HepG2 (cell line): ENCODE measurements around the gene GJE1. TPM values are rescaled to one million over a fixed set of nuclear protein-coding genes. Genes with fewer than 3 reads are reported as not detected.

ENCODE experiments used
- ATAC-seq: fragments of 200-7000 bp; cut with Tn5 transposase; 3 replicates; pipeline ENCODE4 v1.9.1; 2020; ENCODE audit warnings: mild to moderate bottlenecking, moderate library complexity
- BruUV-seq: library from RNA; stranded (reverse); fragments of 400-500 nt; replicated peaks from 2 replicates; lab custom pipeline; 2021; lab: Mats Ljungman, UMichigan
- CTCF ChIA-PET: fragments of 300-600 bp; formaldehyde crosslinking; extraction: SDS; loops from one replicate; lab custom pipeline; 2021; ENCODE audit warnings: low total read pairs, inconsistent platforms, low intra/inter-chr PET ratio; lab: Yijun Ruan, JAX
- POLR2A ChIA-PET: fragments of 350-600 bp; sonication (Branson Sonifier 250); formaldehyde crosslinking; loops from one replicate; lab custom pipeline; 2020; ENCODE audit warnings: antibody characterized with exemption, inconsistent platforms; lab: Yijun Ruan, JAX
- DNase-seq: peaks from one replicate; pipeline ENCODE4 v3.0.0-alpha.2; 2015; ENCODE audit warnings: low spot score
- FAIRE-seq: peaks from 3 replicates; lab custom pipeline; 2011; peaks lifted over from hg19 to GRCh38; lab: Jason Lieb, UNC
- H2AFZ ChIP-seq: one replicate; pipeline ENCODE4 v1.6.1; 2011; ENCODE audit warnings: low read length, inconsistent platforms
- H3K27ac ChIP-seq: fragments of 300-600 bp; 3 replicates; pipeline ENCODE4 v1.8.0; 2011; ENCODE audit warnings: mixed run types, mild to moderate bottlenecking, mixed read lengths, low read length, inconsistent platforms; ENCODE audit not compliant: insufficient read depth; ENCODE audit errors: extremely low read length
- H3K27me3 ChIP-seq, 2 experiments: fragments of 200-600 bp in 1 of 2; 2 replicates in 1 of 2; 3 replicates in 1 of 2; pipeline versions ENCODE4 v1.6.0 to v1.8.0; 2011; ENCODE audit warnings: low read length in 2 of 2, mild to moderate bottlenecking in 2 of 2, moderate library complexity in 2 of 2, inconsistent platforms in 1 of 2; ENCODE audit not compliant: insufficient read depth in 2 of 2, control insufficient read depth in 1 of 2
- H3K36me3 ChIP-seq, 2 experiments: fragments of 200-600 bp in 1 of 2; replicated peaks in 1 of 2; 2 replicates in 1 of 2; 3 replicates in 1 of 2; pipeline versions ENCODE4 v1.5.1 to v1.8.0; 2011; ENCODE audit warnings: low read length in 2 of 2, inconsistent platforms in 1 of 2; ENCODE audit not compliant: insufficient read depth in 2 of 2, control insufficient read depth in 1 of 2
- H3K4me1 ChIP-seq: 2 replicates; pipeline ENCODE4 v1.5.1; 2012; ENCODE audit warnings: low read length, inconsistent platforms; ENCODE audit not compliant: insufficient read depth
- H3K4me2 ChIP-seq: 2 replicates; pipeline ENCODE4 v1.6.0; 2011; ENCODE audit warnings: low read depth, low read length, inconsistent platforms
- H3K4me3 ChIP-seq, 3 experiments: fragments of 200-600 bp in 1 of 3; sonication (generic), shearing (Covaris generic) in 1 of 3; replicated peaks in 1 of 3; 2 replicates each; pipeline ENCODE4 v1.5.1; 2011 to 2016; ENCODE audit warnings: low read length in 3 of 3, inconsistent platforms in 2 of 3, low read depth in 2 of 3, mild to moderate bottlenecking in 2 of 3, control low read depth in 1 of 3, mixed read lengths in 1 of 3; ENCODE audit not compliant: insufficient read depth in 1 of 3
- H3K79me2 ChIP-seq: one replicate; pipeline ENCODE4 v1.6.1; 2011; ENCODE audit warnings: low read length, inconsistent platforms; ENCODE audit not compliant: insufficient read depth
- H3K9ac ChIP-seq: 2 replicates; pipeline ENCODE4 v1.6.0; 2011; ENCODE audit warnings: mild to moderate bottlenecking, low read depth, low read length, inconsistent platforms; ENCODE audit not compliant: insufficient read depth
- H3K9me3 ChIP-seq: 2 replicates; pipeline ENCODE4 v1.5.1; 2012; ENCODE audit warnings: mild to moderate bottlenecking, low read length
- H4K20me1 ChIP-seq: 2 replicates; pipeline ENCODE4 v1.6.0; 2011; ENCODE audit warnings: inconsistent platforms, mild to moderate bottlenecking, low read length, moderate library complexity; ENCODE audit not compliant: insufficient read depth
- DNMT3B ChIP-seq: conservative IDR thresholded peaks from 2 replicates; pipeline ENCODE4 v1.6.1; 2016; ENCODE audit warnings: missing biosample characterization, control low read depth
- FOSL2 ChIP-seq: sonication (generic); formaldehyde crosslinking; IDR thresholded peaks from 2 replicates; pipeline ENCODE4 v1.4.0; 2020; ENCODE audit warnings: missing genetic modification reagents
- GFI1 ChIP-seq: sonication (generic); formaldehyde crosslinking; IDR thresholded peaks from 2 replicates; pipeline ENCODE4 v1.5.0; 2020; ENCODE audit warnings: missing genetic modification reagents, mild to moderate bottlenecking, borderline replicate concordance
- HNF4A ChIP-seq: sonication (generic); formaldehyde crosslinking; IDR thresholded peaks from 2 replicates; pipeline ENCODE4 v1.4.0; 2020; ENCODE audit warnings: missing genetic modification reagents
- KDM4B ChIP-seq: sonication (generic); formaldehyde crosslinking; IDR thresholded peaks from 2 replicates; pipeline ENCODE4 v1.4.0; 2020; ENCODE audit warnings: missing genetic modification reagents
- KLF15 ChIP-seq: sonication (generic); formaldehyde crosslinking; IDR thresholded peaks from 2 replicates; pipeline ENCODE4 v1.8.1; 2023; ENCODE audit warnings: borderline replicate concordance, mild to moderate bottlenecking, inconsistent platforms, missing genetic modification reagents, mixed read lengths
- MXD1 ChIP-seq: sonication (generic); formaldehyde crosslinking; IDR thresholded peaks from 2 replicates; pipeline ENCODE4 v1.4.0; 2020; ENCODE audit warnings: mild to moderate bottlenecking, missing genetic modification reagents
- NCOA1 ChIP-seq: sonication (generic); formaldehyde crosslinking; IDR thresholded peaks from 2 replicates; pipeline ENCODE4 v1.9.0; 2021; ENCODE audit warnings: missing genetic modification reagents
- PLRG1 ChIP-seq: fragments of 450-650 bp; conservative IDR thresholded peaks from 2 replicates; pipeline ENCODE4 v1.6.1; 2016
- RELA ChIP-seq: sonication (generic); formaldehyde crosslinking; IDR thresholded peaks from 2 replicates; pipeline ENCODE4 v1.4.0; 2020; ENCODE audit warnings: missing genetic modification reagents
- SAFB2 ChIP-seq: sonication (generic); formaldehyde crosslinking; IDR thresholded peaks from 2 replicates; pipeline ENCODE4 v1.5.1; 2020; ENCODE audit warnings: missing genetic modification reagents, low read depth, mild to moderate bottlenecking, borderline replicate concordance
- ZBTB8A ChIP-seq: sonication (generic); formaldehyde crosslinking; IDR thresholded peaks from 2 replicates; pipeline ENCODE4 v1.4.0; 2020; ENCODE audit warnings: mild to moderate bottlenecking, low read depth, missing genetic modification reagents, borderline replicate concordance
- ZNF143 ChIP-seq: sonication (generic); formaldehyde crosslinking; IDR thresholded peaks from 2 replicates; pipeline ENCODE4 v1.4.0; 2020; ENCODE audit warnings: missing genetic modification reagents
- ZNF614 ChIP-seq: IDR thresholded peaks from 2 replicates; pipeline ENCODE4 v1.6.1; 2018; ENCODE audit warnings: missing biosample characterization, missing genetic modification reagents, inconsistent platforms, borderline replicate concordance
- ZNF619 ChIP-seq: sonication (generic); formaldehyde crosslinking; IDR thresholded peaks from 2 replicates; pipeline ENCODE4 v1.4.0; 2020; ENCODE audit warnings: mild to moderate bottlenecking, missing genetic modification reagents
- ZNF75D ChIP-seq: sonication (generic); formaldehyde crosslinking; IDR thresholded peaks from 2 replicates; pipeline ENCODE4 v1.8.1; 2023; ENCODE audit warnings: missing genetic modification reagents, mild to moderate bottlenecking, borderline replicate concordance
- ZNF780A ChIP-seq: sonication (generic); formaldehyde crosslinking; IDR thresholded peaks from 2 replicates; pipeline ENCODE4 v1.8.0; 2022; ENCODE audit warnings: mild to moderate bottlenecking, missing genetic modification reagents, moderate library complexity
- WGBS: methylation state at CpG from one replicate; pipeline ENCODE4 v1.1.6; 2017; ENCODE audit warnings: low lambda C conversion rate; 5-methylcytosine and 5-hydroxymethylcytosine counted together
- in situ Hi-C: cut with HindIII; loops from 2 replicates; pipeline ENCODE4 v1.10.0; 2017; ENCODE audit warnings: low pct_unique_long_range_greater_than_20kb; ENCODE audit not compliant: extremely low pct_ligation_motif_present
- intact Hi-C: fragments of 100-400 bp; cut with micrococcal nuclease; formaldehyde crosslinking; loops from one replicate; pipeline ENCODE4 v1.10.0; 2022; ENCODE audit not compliant: unreplicated experiment
- polyA plus RNA-seq, 8 experiments: library from polyadenylated mRNA; depleted of rRNA in 3 of 8; stranded (reverse) in 7 of 8; unstranded in 1 of 8; fragments of >200 nt; fragmentation: Illumina TruSeq in 4 of 8; extraction: Trizol in 4 of 8; gene quantifications; 2 replicates each; pipeline versions ENCODE4 v1.2.1 to v1.2.3, GENCODE V29; 2011 to 2016; ENCODE audit warnings: low read depth in 4 of 8, missing spikeins in 1 of 8, mixed read lengths in 1 of 8; ENCODE audit not compliant: insufficient read depth in 1 of 8
- total RNA-seq, 5 experiments: library from RNA; depleted of rRNA; stranded (reverse); fragments of >200 nt; fragmentation: Illumina TruSeq; extraction: Trizol; gene quantifications; 2 replicates each; pipeline ENCODE4 v1.2.3, GENCODE V29; 2016; ENCODE audit warnings: low read depth in 1 of 5
- TF ChIP-seq, protein P1 (sequence below): sonication (generic); formaldehyde crosslinking; IDR thresholded peaks from 2 replicates; pipeline ENCODE4 v1.5.0; 2020; ENCODE audit warnings: mild to moderate bottlenecking, missing genetic modification reagents
- TF ChIP-seq, protein P2 (sequence below): IDR thresholded peaks from 2 replicates; pipeline ENCODE4 v1.6.1; 2016; ENCODE audit warnings: missing biosample characterization, missing genetic modification reagents, low read depth

Gene GJE1
- total and polyA plus RNA-seq, 2 of the 13 experiments (the other 11 are each of a cell fraction or from before 2014, with no cell fraction given), result not detected

DNA sequence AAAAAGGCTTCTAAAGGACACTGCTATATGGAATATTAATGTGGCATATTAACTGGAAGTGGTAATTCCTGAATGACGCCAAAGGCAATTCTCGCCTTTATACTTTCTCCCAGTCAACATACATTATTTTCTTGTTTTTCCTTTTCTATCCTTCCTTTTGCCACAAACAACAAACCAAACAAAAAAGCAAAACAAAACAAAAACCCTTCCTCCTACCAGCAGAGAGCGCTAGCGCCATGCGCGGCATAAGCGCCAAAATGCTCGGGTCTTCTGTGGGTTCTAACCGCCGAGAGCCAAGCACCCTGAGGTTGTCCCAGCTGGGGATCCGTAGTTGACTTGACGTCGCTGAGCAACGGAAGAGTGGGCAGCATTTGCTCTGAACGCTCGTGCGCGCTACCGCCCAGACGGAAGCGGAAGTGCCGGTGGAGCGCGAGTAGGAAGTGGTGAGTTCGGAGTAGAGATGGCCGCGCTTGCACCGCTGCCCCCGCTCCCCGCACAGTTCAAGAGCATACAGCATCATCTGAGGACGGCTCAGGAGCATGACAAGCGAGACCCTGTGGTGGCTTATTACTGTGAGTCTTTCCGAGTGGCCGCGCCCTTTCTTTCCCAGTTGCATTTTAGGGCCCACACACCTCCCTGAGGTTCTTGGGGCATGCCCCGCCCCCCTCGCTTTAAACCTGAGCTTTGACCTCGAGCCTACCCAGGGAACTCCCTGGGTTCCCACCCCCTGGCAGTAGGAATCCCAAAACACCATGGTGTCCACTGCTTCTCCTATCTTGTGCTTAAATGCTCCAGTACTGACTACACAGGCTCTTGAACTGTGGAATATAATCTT is 14.3 kb downstream of the GJE1 start, which contains the start of the genes NMBR and VTA1:
Gene NMBR (minus strand): TSS at position 295 of the 835 bp plus-strand sequence. CDS start 58,464 bp downstream, outside the sequence.
Gene VTA1 (plus strand): TSS at position 436 of the 835 bp plus-strand sequence. CDS start 25 bp downstream, at position 461.
- ChIA-PET POLR2A (interaction anchor here (0.7 to 1.8 kb wide), 12 partner anchors 9 to 263 kb away, joined by 3 to 19 read pairs (median 4); no protein-coding TSS in a partner anchor), CTCF (interaction anchor here (0.7 to 2.0 kb wide), 3 partner anchors 60 to 391 kb away, joined by 3 to 17 read pairs (median 5); no protein-coding TSS in a partner anchor)
- peak within 1 kb of the TSS; percentile 79 to 91 (median 81) for H3K4me3 ChIP-seq
- intact Hi-C loops (loop anchor here (1.0 to 5.0 kb wide), 4 partner anchors 60 to 255 kb away; no protein-coding TSS in a partner anchor), in situ Hi-C loops (loop anchor here (5.0 kb wide), 1 partner anchor 60 kb away; no protein-coding TSS in a partner anchor)
- peak within 1 kb of the TSS; percentile 85 for H3K4me2 ChIP-seq
- ATAC-seq (peak; percentile 100), FAIRE-seq (peak; percentile 99), DNase-seq (peak; percentile 100)
- H3K36me3 ChIP-seq, result peaks cover 0 to 13% of the 10 kb centered on the region in 2 experiments; a peak in 2 of 5 replicates
- peak within 1 kb of the TSS; percentile 100 for H2AFZ ChIP-seq
- WGBS, result under 1% methylated on average over 38 of the region's 38 CpGs
- no peaks in the 10 kb centered on the region; a peak in 1 of 5 replicates for H3K27me3 ChIP-seq
- H3K9ac ChIP-seq, result peak within 1 kb of the TSS; percentile 74
- peaks cover 48% of the 10 kb centered on the region for H3K79me2 ChIP-seq
- H3K27ac ChIP-seq, result peak within 1 kb of the TSS; percentile 63
- peaks cover 30% of the 10 kb centered on the region for H3K4me1 ChIP-seq
- BruUV-seq, result no TSS peak
- peaks cover 11% of the 10 kb centered on the region for H4K20me1 ChIP-seq
- no peaks in the 10 kb centered on the region for H3K9me3 ChIP-seq
- TF ChIP-seq ZNF143 (CRISPR knock-in tag), result peak; percentile 57
- no peak for TF ChIP-seq ZNF780A
- TF ChIP-seq KDM4B (CRISPR knock-in tag), result peak; percentile 98
- peak; percentile 98 for TF ChIP-seq ZNF614 (CRISPR knock-in tag)
- TF ChIP-seq RELA (CRISPR knock-in tag), result no peak
- no peak for TF ChIP-seq PLRG1
- TF ChIP-seq KLF15 (CRISPR knock-in tag), result 0 out of 2 replicates have a peak, but pooled peaks have one; percentile 45
- 0 out of 2 replicates have a peak, but pooled peaks have one; percentile 69 for TF ChIP-seq NCOA1
- no peak; the same call in 1 of the 2 replicates for TF ChIP-seq DNMT3B (CRISPR knock-in tag)
- TF ChIP-seq SAFB2 (CRISPR knock-in tag), result peak; percentile 68; the same call in 1 of the 2 replicates
- TF ChIP-seq, protein P1, sequence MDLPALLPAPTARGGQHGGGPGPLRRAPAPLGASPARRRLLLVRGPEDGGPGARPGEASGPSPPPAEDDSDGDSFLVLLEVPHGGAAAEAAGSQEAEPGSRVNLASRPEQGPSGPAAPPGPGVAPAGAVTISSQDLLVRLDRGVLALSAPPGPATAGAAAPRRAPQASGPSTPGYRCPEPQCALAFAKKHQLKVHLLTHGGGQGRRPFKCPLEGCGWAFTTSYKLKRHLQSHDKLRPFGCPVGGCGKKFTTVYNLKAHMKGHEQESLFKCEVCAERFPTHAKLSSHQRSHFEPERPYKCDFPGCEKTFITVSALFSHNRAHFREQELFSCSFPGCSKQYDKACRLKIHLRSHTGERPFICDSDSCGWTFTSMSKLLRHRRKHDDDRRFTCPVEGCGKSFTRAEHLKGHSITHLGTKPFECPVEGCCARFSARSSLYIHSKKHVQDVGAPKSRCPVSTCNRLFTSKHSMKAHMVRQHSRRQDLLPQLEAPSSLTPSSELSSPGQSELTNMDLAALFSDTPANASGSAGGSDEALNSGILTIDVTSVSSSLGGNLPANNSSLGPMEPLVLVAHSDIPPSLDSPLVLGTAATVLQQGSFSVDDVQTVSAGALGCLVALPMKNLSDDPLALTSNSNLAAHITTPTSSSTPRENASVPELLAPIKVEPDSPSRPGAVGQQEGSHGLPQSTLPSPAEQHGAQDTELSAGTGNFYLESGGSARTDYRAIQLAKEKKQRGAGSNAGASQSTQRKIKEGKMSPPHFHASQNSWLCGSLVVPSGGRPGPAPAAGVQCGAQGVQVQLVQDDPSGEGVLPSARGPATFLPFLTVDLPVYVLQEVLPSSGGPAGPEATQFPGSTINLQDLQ (CRISPR knock-in tag), result no peak
- TF ChIP-seq MXD1, result peak; percentile 89
- TF ChIP-seq HNF4A, result peak; percentile 92
- TF ChIP-seq, protein P2, sequence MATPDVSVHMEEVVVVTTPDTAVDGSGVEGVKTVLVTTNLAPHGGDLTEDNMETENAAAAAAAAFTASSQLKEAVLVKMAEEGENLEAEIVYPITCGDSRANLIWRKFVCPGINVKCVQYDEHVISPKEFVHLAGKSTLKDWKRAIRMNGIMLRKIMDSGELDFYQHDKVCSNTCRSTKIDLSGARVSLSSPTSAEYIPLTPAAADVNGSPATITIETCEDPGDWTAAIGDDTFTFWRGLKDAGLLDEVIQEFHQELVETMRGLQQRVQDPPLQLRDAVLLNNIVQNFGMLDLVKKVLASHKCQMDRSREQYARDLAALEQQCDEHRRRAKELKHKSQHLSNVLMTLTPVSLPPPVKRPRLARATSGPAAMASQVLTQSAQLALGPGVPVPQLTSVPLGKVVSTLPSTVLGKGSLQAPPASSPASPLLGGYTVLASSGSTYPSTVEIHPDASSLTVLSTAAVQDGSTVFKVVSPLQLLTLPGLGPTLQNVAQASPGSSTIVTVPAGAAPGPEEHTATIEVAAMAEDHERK (CRISPR knock-in tag), result peak; percentile 87
- TF ChIP-seq FOSL2 (CRISPR knock-in tag), result peak; percentile 77
- TF ChIP-seq ZNF75D, result no peak
- TF ChIP-seq ZNF619 (CRISPR knock-in tag), result peak; percentile 100
- TF ChIP-seq ZBTB8A (CRISPR knock-in tag), result peak; percentile 86
- TF ChIP-seq GFI1 (CRISPR knock-in tag), result peak; percentile 91
